Neural cell (in vitro differentiated cells): ENCODE data around the gene PLG. TPM values are rescaled to one million over a fixed set of nuclear protein-coding genes. Genes with fewer than 3 reads are reported as not detected.
"Not testable (repeated sequence)": the region's sequence is repeated elsewhere in the genome, so short reads cannot be mapped to it uniquely, and the experiment has no call there.

Experiments used
- H2AFZ ChIP-seq: fragments of 200-600, 300-800 bp; sonication (generic), shearing (Covaris generic); 2 replicates; pipeline ENCODE4 v1.6.0; 2014; ENCODE audit warnings: low read depth, mild to moderate bottlenecking, antibody characterized with exemption, low read length, moderate library complexity
- H3F3A ChIP-seq: fragments of 200-600 bp; shearing (Covaris generic); 2 replicates; pipeline ENCODE4 v1.6.1; 2016; ENCODE audit warnings: mild to moderate bottlenecking, moderate library complexity, mixed read lengths, antibody characterized with exemption, low read length; ENCODE audit not compliant: insufficient read depth, poor library complexity, severe bottlenecking
- H3K27ac ChIP-seq: fragments of 200-600, 300-800 bp; sonication (generic), shearing (Covaris generic); 2 replicates; pipeline ENCODE4 v1.5.1; 2014; ENCODE audit warnings: mild to moderate bottlenecking, low read length, moderate library complexity
- H3K27me3 ChIP-seq: fragments of 300-800, 200-600 bp; sonication (generic), shearing (Covaris generic); 2 replicates; pipeline ENCODE4 v1.6.0; 2014; ENCODE audit warnings: mild to moderate bottlenecking, low read depth, low read length, moderate library complexity; ENCODE audit not compliant: insufficient read depth
- H3K36me3 ChIP-seq: fragments of 300-800, 200-600 bp; sonication (generic), shearing (Covaris generic); 2 replicates; pipeline ENCODE4 v1.5.1; 2014; ENCODE audit warnings: mild to moderate bottlenecking, antibody characterized with exemption, low read length, moderate library complexity; ENCODE audit not compliant: insufficient read depth
- H3K4me2 ChIP-seq: fragments of 300-800, 200-600 bp; sonication (generic), shearing (Covaris generic); 2 replicates; pipeline ENCODE4 v1.6.0; 2014; ENCODE audit warnings: mild to moderate bottlenecking, low read length
- H3K4me3 ChIP-seq: fragments of 300-800, 200-600 bp; sonication (generic), shearing (Covaris generic); 2 replicates; pipeline ENCODE4 v1.5.1; 2014; ENCODE audit warnings: mild to moderate bottlenecking, low read length, moderate library complexity
- H3K79me2 ChIP-seq: fragments of 200-600 bp; shearing (Covaris generic); replicated peaks from 2 replicates; pipeline ENCODE4 v1.6.0; 2014; ENCODE audit warnings: mild to moderate bottlenecking, low read length, moderate library complexity; ENCODE audit not compliant: insufficient read depth
- H3K9ac ChIP-seq: fragments of 300-800, 200-600 bp; sonication (generic), shearing (Covaris generic); 2 replicates; pipeline ENCODE4 v1.6.1; 2016; ENCODE audit warnings: mild to moderate bottlenecking, low read length, mixed read lengths
- H3K9me2 ChIP-seq: fragments of 200-600 bp; shearing (Covaris generic); 2 replicates; pipeline ENCODE4 v1.6.1; 2016; ENCODE audit warnings: mild to moderate bottlenecking, low read length, mixed read lengths; ENCODE audit not compliant: insufficient read depth
- H3K9me3 ChIP-seq: fragments of 200-600, 300-800 bp; sonication (generic), shearing (Covaris generic); 2 replicates; pipeline ENCODE4 v1.6.1; 2016; ENCODE audit warnings: mild to moderate bottlenecking, mixed run types, low read length, moderate library complexity, mixed read lengths
- H4K20me1 ChIP-seq: fragments of 200-600 bp; shearing (Covaris generic); 2 replicates; pipeline ENCODE4 v1.6.1; 2016; ENCODE audit warnings: mild to moderate bottlenecking, mixed run types; ENCODE audit not compliant: insufficient read depth
- EP300 ChIP-seq: fragments of 450-650 bp; conservative IDR thresholded peaks from 2 replicates; pipeline ENCODE4 v1.6.1; 2014; ENCODE audit warnings: antibody characterized with exemption, mild to moderate bottlenecking, moderate library complexity; ENCODE audit not compliant: poor library complexity, severe bottlenecking
- EZH2 ChIP-seq: fragments of 200-600, 300-800 bp; shearing (Covaris generic), sonication (generic); IDR thresholded peaks from 2 replicates; pipeline ENCODE4 v1.6.1; 2014; ENCODE audit warnings: antibody characterized with exemption, low read length, borderline replicate concordance, mild to moderate bottlenecking; ENCODE audit not compliant: insufficient read depth, poor library complexity, severe bottlenecking
- MXI1 ChIP-seq: fragments of 450-650 bp; conservative IDR thresholded peaks from 2 replicates; pipeline ENCODE4 v1.6.1; 2014; ENCODE audit warnings: antibody characterized with exemption, mild to moderate bottlenecking; ENCODE audit not compliant: poor library complexity, severe bottlenecking
- POLR2AphosphoS5 ChIP-seq: IDR thresholded peaks from 2 replicates; pipeline ENCODE4 v1.6.1; 2012
- RAD21 ChIP-seq: fragments of 450-650 bp; conservative IDR thresholded peaks from 2 replicates; pipeline ENCODE4 v1.6.1; 2014; ENCODE audit warnings: antibody characterized with exemption, mild to moderate bottlenecking, moderate library complexity
- REST ChIP-seq: IDR thresholded peaks from 2 replicates; pipeline ENCODE4 v1.6.1; 2012; ENCODE audit warnings: borderline replicate concordance
- SMC3 ChIP-seq: fragments of 450-650 bp; conservative IDR thresholded peaks from 2 replicates; pipeline ENCODE4 v1.6.1; 2014; ENCODE audit warnings: antibody characterized with exemption, mild to moderate bottlenecking, moderate library complexity; ENCODE audit not compliant: poor library complexity
- TAF1 ChIP-seq: IDR thresholded peaks from 2 replicates; pipeline ENCODE4 v1.6.1; 2012; ENCODE audit warnings: low read depth
- polyA plus RNA-seq: library from polyadenylated mRNA; depleted of rRNA; stranded (reverse); fragments of >200 nt; gene quantifications from 2 replicates; pipeline ENCODE4 v1.2.3, GENCODE V29; 2014
- TF ChIP-seq, protein P1 (sequence below): fragments of 450-650 bp; IDR thresholded peaks from 2 replicates; pipeline ENCODE4 v1.5.1; 2014; ENCODE audit warnings: antibody characterized with exemption, mild to moderate bottlenecking, moderate library complexity; ENCODE audit not compliant: poor library complexity, severe bottlenecking

PLG gene
- polyA plus RNA-seq, 1 donor from 2014 or later = not detected

DNA sequence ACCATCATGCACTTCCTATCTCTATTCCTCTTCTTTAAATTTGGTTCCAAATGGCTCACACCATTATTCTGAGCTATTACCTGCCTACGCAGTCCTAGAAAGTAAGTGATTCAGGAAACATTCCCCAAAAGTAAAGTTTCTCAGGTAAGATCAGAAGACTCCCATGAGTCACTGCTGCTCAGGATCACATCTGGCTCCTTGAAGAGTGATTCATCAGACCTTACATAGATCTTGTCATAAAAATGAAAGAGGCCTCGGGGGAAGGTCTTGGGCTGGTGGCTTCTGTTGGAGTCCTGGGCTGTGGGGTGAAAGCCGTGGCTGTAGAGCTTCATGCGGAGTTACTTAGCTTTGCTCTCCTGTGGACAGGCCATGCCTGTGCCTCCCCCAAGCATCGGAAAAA lies 35.9 kb downstream of the PLG start:
- TF ChIP-seq, protein P1, sequence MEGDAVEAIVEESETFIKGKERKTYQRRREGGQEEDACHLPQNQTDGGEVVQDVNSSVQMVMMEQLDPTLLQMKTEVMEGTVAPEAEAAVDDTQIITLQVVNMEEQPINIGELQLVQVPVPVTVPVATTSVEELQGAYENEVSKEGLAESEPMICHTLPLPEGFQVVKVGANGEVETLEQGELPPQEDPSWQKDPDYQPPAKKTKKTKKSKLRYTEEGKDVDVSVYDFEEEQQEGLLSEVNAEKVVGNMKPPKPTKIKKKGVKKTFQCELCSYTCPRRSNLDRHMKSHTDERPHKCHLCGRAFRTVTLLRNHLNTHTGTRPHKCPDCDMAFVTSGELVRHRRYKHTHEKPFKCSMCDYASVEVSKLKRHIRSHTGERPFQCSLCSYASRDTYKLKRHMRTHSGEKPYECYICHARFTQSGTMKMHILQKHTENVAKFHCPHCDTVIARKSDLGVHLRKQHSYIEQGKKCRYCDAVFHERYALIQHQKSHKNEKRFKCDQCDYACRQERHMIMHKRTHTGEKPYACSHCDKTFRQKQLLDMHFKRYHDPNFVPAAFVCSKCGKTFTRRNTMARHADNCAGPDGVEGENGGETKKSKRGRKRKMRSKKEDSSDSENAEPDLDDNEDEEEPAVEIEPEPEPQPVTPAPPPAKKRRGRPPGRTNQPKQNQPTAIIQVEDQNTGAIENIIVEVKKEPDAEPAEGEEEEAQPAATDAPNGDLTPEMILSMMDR = no peak
- TF ChIP-seq EZH2 (no peak), TAF1 (no peak), RAD21 (no peak), EP300 (no peak), POLR2AphosphoS5 (no peak), MXI1 (no peak), REST (no peak), SMC3 (no peak)
- H2AFZ ChIP-seq = no peak overlapping the region
- no peak overlapping the region for H3K27ac ChIP-seq
- H4K20me1 ChIP-seq = no peaks in the 10 kb centered on the region
- no peak overlapping the region for H3K9ac ChIP-seq
- H3K9me3 ChIP-seq = peaks cover 5% of the 10 kb centered on the region
- no peaks in the 10 kb centered on the region for H3F3A ChIP-seq
- no peaks in the 10 kb centered on the region for H3K9me2 ChIP-seq
- no peak overlapping the region for H3K4me3 ChIP-seq
- H3K27me3 ChIP-seq = no peaks in the 10 kb centered on the region
- no peak overlapping the region for H3K4me2 ChIP-seq
- H3K79me2 ChIP-seq = no peaks in the 10 kb centered on the region
- no peaks in the 10 kb centered on the region for H3K36me3 ChIP-seq

- Histone ChIP-seq H3K9me2 (no peaks in the 10 kb centered on the region), H2AFZ (no peak overlapping the region), H3K27me3 (no peaks in the 10 kb centered on the region), H3K36me3 (no peaks in the 10 kb centered on the region), H3K79me2 (no peaks in the 10 kb centered on the region), H4K20me1 (no peaks in the 10 kb centered on the region), H3K9ac (no peak overlapping the region), H3K4me2 (no peak overlapping the region), H3K4me3 (no peak overlapping the region), H3K27ac (no peak overlapping the region), H3K9me3 (peaks cover 8% of the 10 kb centered on the region), H3F3A (no peaks in the 10 kb centered on the region)
- TF ChIP-seq, protein P1 = no peak
- TF ChIP-seq RAD21 (no peak), EZH2 (no peak), POLR2AphosphoS5 (no peak), REST (no peak), EP300 (no peak), SMC3 (no peak), TAF1 (no peak)
Observed at GRCh38 chr6:160739955-160740354, 37.9 kb downstream of the PLG start.

GRCh38 chr6:160741012-160741411 lies 39.0 kb downstream of the PLG start:
- H3K4me2 ChIP-seq, H3K9ac ChIP-seq, H3K9me2 ChIP-seq, H3F3A ChIP-seq, H3K27ac ChIP-seq, H3K4me3 ChIP-seq, H2AFZ ChIP-seq, H4K20me1 ChIP-seq, H3K79me2 ChIP-seq, H3K36me3 ChIP-seq, H3K27me3 ChIP-seq: not testable (repeated sequence)
- peaks cover 15% of the 10 kb centered on the region for H3K9me3 ChIP-seq
